H9 (cell line): ENCODE measurements around the gene NUDT3. TPM values are rescaled to one million over a fixed set of nuclear protein-coding genes. Genes with fewer than 3 reads are reported as not detected.
A peak's percentile ranks its signal among the peaks of the same experiment; 100 is the strongest.

Experiments used
- DNase-seq: peaks from one replicate; pipeline ENCODE4 v3.0.0-alpha.2; 2017
- H2AFZ ChIP-seq: one replicate; pipeline ENCODE4 v1.6.1; 2013; ENCODE audit warnings: mild to moderate bottlenecking, low read length, control low read depth, moderate library complexity
- H2AK5ac ChIP-seq: 2 replicates; pipeline ENCODE4 v1.6.1; 2013; ENCODE audit warnings: low read length, control low read depth, mixed read lengths; ENCODE audit not compliant: insufficient read length
- H2BK120ac ChIP-seq: one replicate; pipeline ENCODE4 v1.6.1; 2013; ENCODE audit warnings: low read depth, mild to moderate bottlenecking, low read length, control low read depth, inconsistent platforms; ENCODE audit not compliant: poor library complexity, severe bottlenecking
- H2BK12ac ChIP-seq: 2 replicates; pipeline ENCODE4 v1.6.1; 2013; ENCODE audit warnings: low read length, control low read depth, mixed read lengths, low read depth; ENCODE audit not compliant: insufficient read length
- H2BK15ac ChIP-seq: 2 replicates; pipeline ENCODE4 v1.6.1; 2013; ENCODE audit warnings: low read depth, low read length, control low read depth
- H2BK20ac ChIP-seq: one replicate; pipeline ENCODE4 v1.6.1; 2013; ENCODE audit warnings: low read depth, mild to moderate bottlenecking, low read length, control low read depth, inconsistent platforms; ENCODE audit not compliant: poor library complexity, severe bottlenecking
- H2BK5ac ChIP-seq: 2 replicates; pipeline ENCODE4 v1.6.1; 2013; ENCODE audit warnings: low read length, control low read depth, mixed read lengths; ENCODE audit not compliant: insufficient read length
- H3K14ac ChIP-seq: 2 replicates; pipeline ENCODE4 v1.6.1; 2013; ENCODE audit warnings: low read length, control low read depth; ENCODE audit not compliant: insufficient read depth
- H3K18ac ChIP-seq: 2 replicates; pipeline ENCODE4 v1.6.1; 2013; ENCODE audit warnings: low read depth, mild to moderate bottlenecking, mixed read lengths, low read length, control low read depth; ENCODE audit not compliant: insufficient read length
- H3K23ac ChIP-seq: 2 replicates; pipeline ENCODE4 v1.6.1; 2013; ENCODE audit warnings: low read length, control low read depth, mixed read lengths, low read depth; ENCODE audit not compliant: insufficient read length
- H3K23me2 ChIP-seq: 2 replicates; pipeline ENCODE4 v1.6.1; 2013; ENCODE audit warnings: low read depth, mild to moderate bottlenecking, mixed read lengths, low read length, control low read depth; ENCODE audit not compliant: insufficient read length, poor library complexity, severe bottlenecking
- H3K27ac ChIP-seq: 2 replicates; pipeline ENCODE4 v1.5.1; 2013; ENCODE audit warnings: low read length, control low read depth, mixed read lengths, low read depth; ENCODE audit not compliant: insufficient read length
- H3K27me3 ChIP-seq: 2 replicates; pipeline ENCODE4 v1.6.1; 2013; ENCODE audit warnings: low read length, control low read depth, inconsistent platforms; ENCODE audit not compliant: insufficient read depth
- H3K4ac ChIP-seq: 2 replicates; pipeline ENCODE4 v1.6.1; 2013; ENCODE audit warnings: low read depth, mild to moderate bottlenecking, control low read depth, inconsistent platforms, low read length, moderate library complexity
- H3K4me1 ChIP-seq: 2 replicates; pipeline ENCODE4 v1.6.1; 2013; ENCODE audit warnings: low read length, control low read depth, inconsistent platforms; ENCODE audit not compliant: insufficient read depth
- H3K4me2 ChIP-seq: 2 replicates; pipeline ENCODE4 v1.6.1; 2013; ENCODE audit warnings: low read length, control low read depth, mixed read lengths; ENCODE audit not compliant: insufficient read length, insufficient read depth
- H3K56ac ChIP-seq: 2 replicates; pipeline ENCODE4 v1.6.1; 2013; ENCODE audit warnings: low read depth, mild to moderate bottlenecking, mixed read lengths, low read length, control low read depth; ENCODE audit not compliant: insufficient read length
- H3K79me1 ChIP-seq: 2 replicates; pipeline ENCODE4 v1.6.1; 2013; ENCODE audit warnings: low read depth, mild to moderate bottlenecking, moderate library complexity, low read length, control low read depth, inconsistent platforms; ENCODE audit not compliant: insufficient read depth, poor library complexity, severe bottlenecking
- H3K79me2 ChIP-seq: 2 replicates; pipeline ENCODE4 v1.6.1; 2013; ENCODE audit warnings: low read length, control low read depth, inconsistent platforms; ENCODE audit not compliant: insufficient read depth
- H3K9ac ChIP-seq: 2 replicates; pipeline ENCODE4 v1.6.1; 2013; ENCODE audit warnings: low read length, control low read depth, mixed read lengths; ENCODE audit not compliant: insufficient read length; ENCODE audit errors: extremely low read depth
- H3K9me3 ChIP-seq: one replicate; pipeline ENCODE4 v1.6.1; 2013; ENCODE audit warnings: low read depth, low read length, inconsistent platforms; ENCODE audit not compliant: control insufficient read depth
- H3T11ph ChIP-seq: one replicate; pipeline ENCODE4 v1.6.1; 2013; ENCODE audit warnings: mild to moderate bottlenecking, low read length, control low read depth, inconsistent platforms
- H4K20me1 ChIP-seq: one replicate; pipeline ENCODE4 v1.6.1; 2013; ENCODE audit not compliant: control insufficient read depth, insufficient read length, insufficient read depth
- H4K5ac ChIP-seq: 2 replicates; pipeline ENCODE4 v1.6.1; 2013; ENCODE audit warnings: low read depth, mild to moderate bottlenecking, mixed read lengths, low read length, control low read depth; ENCODE audit not compliant: insufficient read length
- H4K8ac ChIP-seq: replicated peaks from 2 replicates; pipeline ENCODE4 v1.6.1; 2013; ENCODE audit warnings: low read length, control low read depth, mixed read lengths, low read depth; ENCODE audit not compliant: insufficient read length
- H4K91ac ChIP-seq: 2 replicates; pipeline ENCODE4 v1.6.1; 2013; ENCODE audit warnings: low read depth, mild to moderate bottlenecking, moderate library complexity, mixed read lengths, low read length, control low read depth; ENCODE audit not compliant: insufficient read length
- H3K27ac Mint-ChIP-seq, 3 experiments: 2 replicates in 2 of 3; 3 replicates in 1 of 3; pipeline ENCODE4 v1.8.0; 2020 to 2021; ENCODE audit warnings: mixed read lengths in 3 of 3, mild to moderate bottlenecking in 1 of 3, moderate library complexity in 1 of 3
- H3K27me3 Mint-ChIP-seq: 2 replicates; pipeline ENCODE4 v1.8.0; 2021; ENCODE audit warnings: low read depth, mild to moderate bottlenecking, moderate library complexity, mixed read lengths
- H3K36me3 Mint-ChIP-seq, 3 experiments: 2 replicates in 2 of 3; 3 replicates in 1 of 3; pipeline ENCODE4 v1.8.0; 2020 to 2021; ENCODE audit warnings: low read depth in 3 of 3, mixed read lengths in 3 of 3; ENCODE audit not compliant: insufficient read depth in 1 of 3
- H3K4me1 Mint-ChIP-seq, 2 experiments: 2 replicates each; pipeline ENCODE4 v1.8.0; 2020; ENCODE audit warnings: mixed read lengths in 2 of 2
- H3K4me3 Mint-ChIP-seq, 2 experiments: 2 replicates in 1 of 2; 3 replicates in 1 of 2; pipeline ENCODE4 v1.8.0; 2020 to 2021; ENCODE audit warnings: mild to moderate bottlenecking in 2 of 2, mixed read lengths in 2 of 2, moderate library complexity in 1 of 2
- H3K9me3 Mint-ChIP-seq, 2 experiments: 2 replicates in 1 of 2; 3 replicates in 1 of 2; pipeline ENCODE4 v1.8.0; 2020; ENCODE audit warnings: mild to moderate bottlenecking in 2 of 2, mixed read lengths in 2 of 2, moderate library complexity in 1 of 2
- WGBS: extraction: QIAGEN DNeasy Blood & Tissue Kit; methylation state at CpG from one replicate; pipeline ENCODE4 v1.1.7; 2013; ENCODE audit warnings: missing lambda C conversion rate, low lambda C conversion rate, mixed read lengths; ENCODE audit not compliant: insufficient read length; ENCODE audit errors: extremely low coverage; 5-methylcytosine and 5-hydroxymethylcytosine counted together
- total RNA-seq: library from RNA; stranded (reverse); gene quantifications from 2 replicates; pipeline ENCODE4 v1.2.1, GENCODE V29; 2021
- TF ChIP-seq, protein P1 (sequence below): fragments of 200-600 bp; sonication (generic); conservative IDR thresholded peaks from 3 replicates; pipeline ENCODE4 v1.8.0; 2021; ENCODE audit warnings: antibody characterized with exemption, mild to moderate bottlenecking

The NUDT3 gene
- total RNA-seq, 1 experiment from 2014 or later = 23.6 TPM

DNA sequence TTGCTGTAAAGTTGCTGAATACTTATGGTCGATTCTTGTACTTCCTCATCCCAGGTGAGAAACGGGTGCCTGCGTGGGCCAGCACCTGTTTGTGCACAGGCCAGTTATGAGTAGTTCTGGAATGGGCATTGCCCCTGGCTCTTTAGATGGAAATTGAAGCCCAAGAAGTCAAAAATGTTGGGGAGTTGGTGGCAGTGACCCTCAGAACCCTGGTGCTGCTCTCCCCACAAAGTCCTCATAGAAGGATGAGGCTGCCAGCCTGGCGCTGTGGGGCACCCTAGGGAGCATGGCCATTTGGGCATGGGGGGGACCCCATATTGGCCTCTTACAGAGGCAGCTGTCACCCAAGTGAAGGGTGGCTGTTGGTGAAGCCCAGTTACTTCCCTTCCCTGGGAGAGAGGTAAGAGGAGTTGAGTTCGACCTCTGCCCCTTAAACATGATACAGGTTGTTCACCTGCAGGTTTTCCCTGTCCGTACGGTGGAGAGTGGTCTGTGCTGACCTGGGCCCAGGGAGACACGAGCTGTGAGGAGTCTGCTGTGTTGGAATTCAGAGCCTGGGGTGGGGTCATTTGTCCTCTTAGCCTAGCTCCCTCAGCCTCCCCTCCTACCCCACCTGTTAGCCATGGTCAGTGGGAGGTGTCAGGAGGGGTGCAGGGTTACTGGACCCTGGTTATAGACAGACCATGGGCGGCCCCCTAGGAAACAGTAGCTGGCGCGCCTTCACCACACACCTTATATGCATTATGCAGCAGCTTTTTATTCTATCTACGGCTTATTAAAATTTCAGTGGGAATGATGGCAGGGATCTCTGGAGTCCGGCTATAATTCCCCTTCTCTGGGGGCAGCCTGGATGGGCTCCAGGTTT, 150.9 kb downstream of the NUDT3 start:
- TF ChIP-seq, protein P1, sequence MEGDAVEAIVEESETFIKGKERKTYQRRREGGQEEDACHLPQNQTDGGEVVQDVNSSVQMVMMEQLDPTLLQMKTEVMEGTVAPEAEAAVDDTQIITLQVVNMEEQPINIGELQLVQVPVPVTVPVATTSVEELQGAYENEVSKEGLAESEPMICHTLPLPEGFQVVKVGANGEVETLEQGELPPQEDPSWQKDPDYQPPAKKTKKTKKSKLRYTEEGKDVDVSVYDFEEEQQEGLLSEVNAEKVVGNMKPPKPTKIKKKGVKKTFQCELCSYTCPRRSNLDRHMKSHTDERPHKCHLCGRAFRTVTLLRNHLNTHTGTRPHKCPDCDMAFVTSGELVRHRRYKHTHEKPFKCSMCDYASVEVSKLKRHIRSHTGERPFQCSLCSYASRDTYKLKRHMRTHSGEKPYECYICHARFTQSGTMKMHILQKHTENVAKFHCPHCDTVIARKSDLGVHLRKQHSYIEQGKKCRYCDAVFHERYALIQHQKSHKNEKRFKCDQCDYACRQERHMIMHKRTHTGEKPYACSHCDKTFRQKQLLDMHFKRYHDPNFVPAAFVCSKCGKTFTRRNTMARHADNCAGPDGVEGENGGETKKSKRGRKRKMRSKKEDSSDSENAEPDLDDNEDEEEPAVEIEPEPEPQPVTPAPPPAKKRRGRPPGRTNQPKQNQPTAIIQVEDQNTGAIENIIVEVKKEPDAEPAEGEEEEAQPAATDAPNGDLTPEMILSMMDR = no peak
- H4K20me1 ChIP-seq = no peaks in the 10 kb centered on the region
- WGBS = no CpG with 5 or more reads among the region's 13 CpGs
- H3K27me3 Mint-ChIP-seq = no peaks in the 10 kb centered on the region; the same call in 1 of the 2 replicates
- no peak overlapping the region for H3K56ac ChIP-seq
- H2BK20ac ChIP-seq = no peak overlapping the region
- no peaks in the 10 kb centered on the region; a peak in 1 of 5 replicates for H3K9me3 Mint-ChIP-seq
- H3K27ac Mint-ChIP-seq = peak overlapping the region; percentile 46 to 96 (median 73); a peak in 3 of 7 replicates
- H4K91ac ChIP-seq = no peak overlapping the region
- no peaks in the 10 kb centered on the region for H3K27me3 ChIP-seq
- no peak overlapping the region for H4K5ac ChIP-seq
- H3K4me1 Mint-ChIP-seq = peaks cover 53 to 72% of the 10 kb centered on the region in 2 experiments
- peaks cover 6% of the 10 kb centered on the region for H3K4me1 ChIP-seq
- no peaks in the 10 kb centered on the region for H3K9me3 ChIP-seq
- no peak overlapping the region for H2BK12ac ChIP-seq
- no peak overlapping the region for H3T11ph ChIP-seq
- no peak overlapping the region for H2AK5ac ChIP-seq
- peak overlapping the region; percentile 57 to 88 for H3K4me3 Mint-ChIP-seq
- no peak overlapping the region for H2BK5ac ChIP-seq
- no peak overlapping the region; the same call in 1 of the 2 replicates for H3K14ac ChIP-seq
- no peak overlapping the region for H3K18ac ChIP-seq
- no peak for DNase-seq
- peaks cover 60 to 82% (median 72%) of the 10 kb centered on the region in 3 experiments for H3K36me3 Mint-ChIP-seq
- H3K79me1 ChIP-seq = peaks cover 9% of the 10 kb centered on the region
- H3K4me2 ChIP-seq = no peak overlapping the region
- H2BK120ac ChIP-seq = no peak overlapping the region
- no peak overlapping the region for H3K27ac ChIP-seq
- no peak overlapping the region for H3K4ac ChIP-seq
- H3K9ac ChIP-seq = no peak overlapping the region
- H4K8ac ChIP-seq = no peak overlapping the region
- H2BK15ac ChIP-seq = no peak overlapping the region
- H3K23me2 ChIP-seq = peaks cover 4% of the 10 kb centered on the region
- H3K79me2 ChIP-seq = peaks cover 35% of the 10 kb centered on the region; the same call in 1 of the 2 replicates
- H2AFZ ChIP-seq = no peak overlapping the region
- no peak overlapping the region for H3K23ac ChIP-seq
